CD14-positive monocyte (primary cell): Measurements from ENCODE around the gene ATXN1. TPM values are rescaled to one million over a fixed set of nuclear protein-coding genes. Genes with fewer than 3 reads are reported as not detected.
A peak's percentile ranks its signal among the peaks of the same experiment; 100 is the strongest.

ENCODE experiments used
- DNase-seq, 3 donors: peaks; one replicate each; pipeline ENCODE4 v3.0.0-alpha.2; 2011 to 2022
- H2AFZ ChIP-seq: 2 replicates; pipeline ENCODE4 v1.6.0; 2012; ENCODE audit warnings: mild to moderate bottlenecking, low read depth, low read length, inconsistent platforms; ENCODE audit not compliant: insufficient read depth, poor library complexity, severe bottlenecking
- H3K27ac ChIP-seq, 2 donors: 1 replicate in 1 of 2; 2 replicates in 1 of 2; pipeline ENCODE4 v1.5.1; 2012 to 2013; ENCODE audit warnings: low read length in 2 of 2, control low read depth in 1 of 2, inconsistent platforms in 1 of 2, low read depth in 1 of 2, mild to moderate bottlenecking in 1 of 2
- H3K27me3 ChIP-seq, 2 donors: one replicate each; pipeline versions ENCODE4 v1.6.0 to v1.6.1; 2011 to 2013; ENCODE audit warnings: low read length in 2 of 2; ENCODE audit not compliant: control insufficient read depth in 2 of 2, insufficient read depth in 2 of 2
- H3K36me3 ChIP-seq, 2 donors: replicated peaks in 1 of 2; 1 replicate in 1 of 2; 2 replicates in 1 of 2; pipeline versions ENCODE4 v1.5.1 to v1.6.1; 2012 to 2013; ENCODE audit warnings: low read length in 2 of 2, control low read depth in 1 of 2, inconsistent platforms in 1 of 2, mild to moderate bottlenecking in 1 of 2; ENCODE audit not compliant: insufficient read depth in 2 of 2, control insufficient read depth in 1 of 2
- H3K4me1 ChIP-seq, 2 donors: 1 replicate in 1 of 2; 2 replicates in 1 of 2; pipeline versions ENCODE4 v1.5.1 to v1.6.1; 2012 to 2013; ENCODE audit warnings: low read length in 2 of 2, control low read depth in 1 of 2, inconsistent platforms in 1 of 2, mild to moderate bottlenecking in 1 of 2, moderate library complexity in 1 of 2; ENCODE audit not compliant: insufficient read depth in 2 of 2, control insufficient read depth in 1 of 2
- H3K4me2 ChIP-seq: replicated peaks from 2 replicates; pipeline ENCODE3; 2012; ENCODE audit warnings: low read length, moderate library complexity, mild to moderate bottlenecking; ENCODE audit not compliant: poor library complexity, severe bottlenecking; ENCODE audit errors: extremely low read depth
- H3K4me3 ChIP-seq, 3 experiments: fragments of 200-600 bp in 1 of 3; sonication (generic) in 1 of 3; replicated peaks in 1 of 3; 1 replicate in 2 of 3; 2 replicates in 1 of 3; pipeline ENCODE4 v1.5.1; 2011 to 2013; ENCODE audit warnings: low read length in 3 of 3, mild to moderate bottlenecking in 3 of 3, control low read depth in 2 of 3, low read depth in 2 of 3, inconsistent platforms in 1 of 3, moderate library complexity in 1 of 3
- H3K79me2 ChIP-seq: 2 replicates; pipeline ENCODE4 v1.6.0; 2012; ENCODE audit warnings: mild to moderate bottlenecking, control low read depth, inconsistent platforms, low read length, moderate library complexity; ENCODE audit not compliant: insufficient read depth
- H3K9ac ChIP-seq: 2 replicates; pipeline ENCODE4 v1.6.0; 2017; ENCODE audit warnings: low read length, mild to moderate bottlenecking; ENCODE audit not compliant: insufficient read depth, poor library complexity, severe bottlenecking
- H3K9me3 ChIP-seq, 2 donors: replicated peaks in 1 of 2; 1 replicate in 1 of 2; 2 replicates in 1 of 2; pipeline versions ENCODE4 v1.5.1 to v1.6.1; 2012 to 2013; ENCODE audit warnings: low read length in 2 of 2, control low read depth in 1 of 2; ENCODE audit not compliant: control insufficient read depth in 1 of 2, insufficient read depth in 1 of 2
- H4K20me1 ChIP-seq: 2 replicates; pipeline ENCODE4 v1.6.0; 2012; ENCODE audit warnings: mild to moderate bottlenecking, low read length, control low read depth, moderate library complexity; ENCODE audit not compliant: insufficient read depth
- H3K27ac Mint-ChIP-seq, 7 donors: one replicate each; pipeline ENCODE4 v1.8.0; 2020; ENCODE audit warnings: mild to moderate bottlenecking in 7 of 7, mixed read lengths in 7 of 7, moderate library complexity in 6 of 7, inconsistent platforms in 2 of 7
- H3K27me3 Mint-ChIP-seq, 3 donors: one replicate each; pipeline ENCODE4 v1.8.0; 2021 to 2022; ENCODE audit warnings: low read depth in 3 of 3, mild to moderate bottlenecking in 3 of 3, mixed read lengths in 3 of 3, moderate library complexity in 3 of 3, inconsistent platforms in 1 of 3
- H3K36me3 Mint-ChIP-seq, 2 donors: one replicate each; pipeline ENCODE4 v1.8.0; 2020; ENCODE audit warnings: mixed read lengths in 2 of 2, inconsistent platforms in 1 of 2, mild to moderate bottlenecking in 1 of 2
- H3K4me1 Mint-ChIP-seq: one replicate; pipeline ENCODE4 v1.8.0; 2020; ENCODE audit warnings: mild to moderate bottlenecking, mixed read lengths
- H3K4me3 Mint-ChIP-seq, 2 donors: one replicate each; pipeline ENCODE4 v1.8.0; 2020; ENCODE audit warnings: mild to moderate bottlenecking in 2 of 2, mixed read lengths in 2 of 2, moderate library complexity in 1 of 2
- H3K9me3 Mint-ChIP-seq, 7 donors: one replicate each; pipeline ENCODE4 v1.8.0; 2020 to 2022; ENCODE audit warnings: mixed read lengths in 7 of 7, mild to moderate bottlenecking in 6 of 7, moderate library complexity in 6 of 7, inconsistent platforms in 2 of 7
- CTCF ChIP-seq: fragments of 200-600 bp; IDR thresholded peaks from one replicate; pipeline ENCODE4 v1.8.0; 2022; ENCODE audit warnings: antibody characterized with exemption, mild to moderate bottlenecking
- WGBS: methylation state at CpG from one replicate; pipeline ENCODE4 v1.1.5; 2013; ENCODE audit warnings: missing lambda C conversion rate; ENCODE audit not compliant: insufficient coverage; 5-methylcytosine and 5-hydroxymethylcytosine counted together
- intact Hi-C, 2 donors: fragments of 100-400 bp; cut with micrococcal nuclease; formaldehyde crosslinking; loops; one replicate each; pipeline versions ENCODE4 v1.15.0 to v1.15.1; 2023
- polyA plus RNA-seq, 3 donors: library from polyadenylated mRNA; depleted of rRNA in 1 of 3; unstranded in 2 of 3; stranded (reverse) in 1 of 3; fragments of 300-500 nt in 2 of 3; fragments of >200 nt in 1 of 3; fragmentation: Illumina TruSeq in 2 of 3; gene quantifications; 1 replicate in 2 of 3; 2 replicates in 1 of 3; pipeline ENCODE4 v1.2.3, GENCODE V29; 2012 to 2021

Gene ATXN1
- polyA plus RNA-seq, 3 donors = 8.8 to 19.1 (median 10.9) TPM

GRCh38 chr6:16723402-16723801 is 37.9 kb downstream of the ATXN1 start:
- Mint-ChIP-seq H3K27ac (peak overlapping the region in 1 of 7 donors; percentile 15), H3K27me3 (no peaks in the 10 kb centered on the region), H3K4me3 (no peak overlapping the region), H3K36me3 (peaks cover 11 to 14% of the 10 kb centered on the region in 2 donors), H3K9me3 (no peaks in the 10 kb centered on the region), H3K4me1 (peaks cover 60% of the 10 kb centered on the region)
- WGBS = no CpG with 5 or more reads among the region's 2 CpGs
- intact Hi-C loops = no loop called here
- Histone ChIP-seq H3K9me3 (no peaks in the 10 kb centered on the region), H3K4me2 (no peak overlapping the region), H3K9ac (no peak overlapping the region), H3K4me1 (peaks cover 58 to 63% of the 10 kb centered on the region in 2 donors), H3K36me3 (no peaks in the 10 kb centered on the region), H3K27ac (no peak overlapping the region), H4K20me1 (peaks cover 35% of the 10 kb centered on the region), H2AFZ (no peak overlapping the region), H3K4me3 (no peak overlapping the region), H3K79me2 (peaks cover 60% of the 10 kb centered on the region), H3K27me3 (no peaks in the 10 kb centered on the region)
- DNase-seq = no peak
- no peak for TF ChIP-seq CTCF

GRCh38 chr6:16722630-16723029 is 38.6 kb downstream of the ATXN1 start:
- no peaks in the 10 kb centered on the region for H3K9me3 Mint-ChIP-seq
- peak overlapping the region in 1 of 7 donors; percentile 68 for H3K27ac Mint-ChIP-seq

More at GRCh38 chr6:16722630-16723029, 38.6 kb downstream of the ATXN1 start:
- H3K9me3 ChIP-seq = no peaks in the 10 kb centered on the region
- H3K27ac ChIP-seq = no peak overlapping the region
- Mint-ChIP-seq H3K4me1 (peaks cover 57% of the 10 kb centered on the region), H3K27me3 (no peaks in the 10 kb centered on the region), H3K4me3 (no peak overlapping the region), H3K36me3 (peaks cover 13 to 16% of the 10 kb centered on the region in 2 donors)
- no peak overlapping the region for H3K9ac ChIP-seq
- H3K4me2 ChIP-seq = no peak overlapping the region
- H4K20me1 ChIP-seq = peaks cover 43% of the 10 kb centered on the region
- no peak for TF ChIP-seq CTCF
- no peaks in the 10 kb centered on the region for H3K27me3 ChIP-seq
- peaks cover 65% of the 10 kb centered on the region for H3K79me2 ChIP-seq
- peaks cover 56 to 61% of the 10 kb centered on the region in 2 donors for H3K4me1 ChIP-seq
- H3K36me3 ChIP-seq = no peaks in the 10 kb centered on the region
- intact Hi-C loops = no loop called here
- DNase-seq = no peak
- H3K4me3 ChIP-seq = no peak overlapping the region
- no CpG with 5 or more reads among the region's 3 CpGs for WGBS
- no peak overlapping the region for H2AFZ ChIP-seq
